PC-3 (cell line): ENCODE data around the gene R3HDM1. TPM values are rescaled to one million over a fixed set of nuclear protein-coding genes. Genes with fewer than 3 reads are reported as not detected.

Experiments
- ATAC-seq: fragments of 200-7000 bp; cut with Tn5 transposase; 2 replicates; pipeline ENCODE4 v1.9.1; 2020; ENCODE audit warnings: mild to moderate bottlenecking, moderate library complexity
- BruUV-seq: library from RNA; stranded (reverse); fragments of 400-500 nt; replicated peaks from 2 replicates; lab custom pipeline; 2021; lab: Mats Ljungman, UMichigan
- CTCF ChIA-PET: fragments of 300-600 bp; sonication (Branson Sonifier 250); formaldehyde crosslinking; loops from one replicate; lab custom pipeline; 2022; ENCODE audit warnings: antibody characterized with exemption; lab: Charles Lee
- POLR2A ChIA-PET: fragments of 300-600 bp; sonication (Branson Sonifier 250); formaldehyde crosslinking; loops from one replicate; lab custom pipeline; 2022; ENCODE audit warnings: antibody characterized with exemption; ENCODE audit not compliant: unreplicated experiment; lab: Charles Lee
- DNase-seq: peaks from one replicate; pipeline ENCODE4 v3.0.0-alpha.2; 2015
- H2AFZ ChIP-seq: fragments of 300-600 bp; sonication (generic); 2 replicates; pipeline ENCODE4 v1.6.0; 2016; ENCODE audit warnings: antibody characterized with exemption, low read length
- H3F3A ChIP-seq: fragments of 300-600 bp; sonication (generic); one replicate; pipeline ENCODE4 v1.6.0; 2017; ENCODE audit warnings: antibody characterized with exemption, low read length, control low read depth, mild to moderate bottlenecking; ENCODE audit not compliant: unreplicated experiment
- H3K27ac ChIP-seq: fragments of 300-600 bp; sonication (generic); 2 replicates; pipeline ENCODE4 v1.5.1; 2016; ENCODE audit warnings: mild to moderate bottlenecking, low read length
- H3K27me3 ChIP-seq: fragments of 300-600 bp; sonication (generic); 2 replicates; pipeline ENCODE4 v1.6.1; 2016; ENCODE audit warnings: low read length, mixed read lengths
- H3K36me3 ChIP-seq: fragments of 300-600 bp; sonication (generic); 2 replicates; pipeline ENCODE4 v1.6.1; 2016; ENCODE audit warnings: low read depth, mixed run types, low read length, mixed read lengths
- H3K4me1 ChIP-seq: fragments of 300-600 bp; sonication (generic); 2 replicates; pipeline ENCODE4 v1.5.1; 2016; ENCODE audit warnings: low read length; ENCODE audit not compliant: insufficient read depth
- H3K4me2 ChIP-seq: fragments of 300-600 bp; sonication (generic); 2 replicates; pipeline ENCODE4 v1.6.0; 2016; ENCODE audit warnings: low read length
- H3K4me3 ChIP-seq: fragments of 300-600 bp; sonication (generic); 2 replicates; pipeline ENCODE4 v1.5.1; 2016; ENCODE audit warnings: mild to moderate bottlenecking, low read length, mixed read lengths
- H3K79me2 ChIP-seq: fragments of 300-600 bp; sonication (generic); 2 replicates; pipeline ENCODE4 v1.6.1; 2017; ENCODE audit warnings: low read length, mixed read lengths
- H3K9ac ChIP-seq: fragments of 300-600 bp; sonication (generic); 2 replicates; pipeline ENCODE4 v1.6.0; 2016; ENCODE audit warnings: mild to moderate bottlenecking, low read length
- H3K9me2 ChIP-seq: fragments of 300-600 bp; sonication (generic); replicated peaks from 2 replicates; pipeline ENCODE4 v1.6.1; 2016; ENCODE audit warnings: mixed run types, low read length, mixed read lengths
- H3K9me3 ChIP-seq: fragments of 300-600 bp; sonication (generic); 2 replicates; pipeline ENCODE4 v1.6.1; 2016; ENCODE audit warnings: low read length, mixed read lengths
- H4K20me1 ChIP-seq: fragments of 300-600 bp; sonication (generic); 2 replicates; pipeline ENCODE4 v1.6.1; 2016; ENCODE audit warnings: low read length, mixed read lengths
- EZH2 ChIP-seq: fragments of 300-600 bp; sonication (generic); IDR thresholded peaks from one replicate; pipeline ENCODE4 v1.6.1; 2017; ENCODE audit warnings: antibody characterized with exemption, mild to moderate bottlenecking, low read length; ENCODE audit not compliant: unreplicated experiment
- EZH2phosphoT487 ChIP-seq: fragments of 300-600 bp; sonication (generic); IDR thresholded peaks from 2 replicates; pipeline ENCODE4 v1.6.1; 2018; ENCODE audit warnings: mild to moderate bottlenecking, antibody characterized with exemption, low read length, borderline replicate concordance
- intact Hi-C: fragments of 100-400 bp; cut with micrococcal nuclease; formaldehyde crosslinking; loops from 2 replicates; pipeline ENCODE4 v1.9.0; 2023
- total RNA-seq: library from RNA; depleted of rRNA; stranded (reverse); fragments of >200 nt; gene quantifications from 2 replicates; pipeline ENCODE4 v1.2.3, GENCODE V29; 2014
- TF ChIP-seq, protein P1 (sequence below): fragments of 300-600 bp; sonication (generic); conservative IDR thresholded peaks from 2 replicates; pipeline ENCODE4 v1.5.1; 2017; ENCODE audit warnings: antibody characterized with exemption, low read depth, mild to moderate bottlenecking, low read length

R3HDM1 gene
- total RNA-seq, 1 experiment from 2014 or later = 12.8 TPM

DNA sequence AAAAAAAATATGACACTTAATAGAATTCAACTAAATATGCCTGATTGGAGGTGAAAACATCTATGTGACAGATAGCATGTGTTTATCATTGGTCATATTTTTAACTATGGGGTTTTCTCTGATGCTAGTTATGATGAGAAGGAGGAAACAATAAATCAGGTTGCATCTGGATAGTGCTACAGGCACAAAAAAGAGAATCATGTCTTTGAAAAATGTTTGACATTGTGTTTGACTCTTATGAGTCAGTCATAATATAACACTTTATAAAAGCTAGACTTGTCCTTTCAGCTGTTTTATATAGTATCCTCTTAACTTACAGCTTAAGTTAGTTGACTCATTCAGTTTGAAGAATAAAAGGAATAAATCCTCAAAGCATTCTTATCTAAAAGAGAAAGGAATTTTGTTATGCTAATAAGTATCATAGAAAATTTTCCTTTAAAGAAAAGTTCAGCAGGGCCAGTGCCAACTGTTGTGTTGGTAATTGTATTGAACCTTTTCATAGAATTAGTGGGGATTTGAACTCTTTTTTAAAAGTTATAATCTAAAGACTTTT is 131.9 kb downstream of the R3HDM1 start:
- Histone ChIP-seq H3K79me2 (no peaks in the 10 kb centered on the region), H2AFZ (no peak overlapping the region), H4K20me1 (no peaks in the 10 kb centered on the region), H3K9ac (no peak overlapping the region), H3F3A (no peaks in the 10 kb centered on the region), H3K4me1 (peaks cover 7% of the 10 kb centered on the region), H3K36me3 (peaks cover 18% of the 10 kb centered on the region), H3K4me2 (no peak overlapping the region), H3K27ac (no peak overlapping the region), H3K9me2 (no peaks in the 10 kb centered on the region), H3K4me3 (no peak overlapping the region), H3K27me3 (no peaks in the 10 kb centered on the region), H3K9me3 (no peaks in the 10 kb centered on the region)
- BruUV-seq = no TSS peak
- POLR2A ChIA-PET = interaction anchor here (0.6 kb wide), 1 partner anchor 78 kb away, joined by 3 read pairs; no protein-coding TSS in a partner anchor
- ATAC-seq (peak; percentile 83), DNase-seq (peak; percentile 35)
- TF ChIP-seq EZH2 = no peak
- TF ChIP-seq, protein P1, sequence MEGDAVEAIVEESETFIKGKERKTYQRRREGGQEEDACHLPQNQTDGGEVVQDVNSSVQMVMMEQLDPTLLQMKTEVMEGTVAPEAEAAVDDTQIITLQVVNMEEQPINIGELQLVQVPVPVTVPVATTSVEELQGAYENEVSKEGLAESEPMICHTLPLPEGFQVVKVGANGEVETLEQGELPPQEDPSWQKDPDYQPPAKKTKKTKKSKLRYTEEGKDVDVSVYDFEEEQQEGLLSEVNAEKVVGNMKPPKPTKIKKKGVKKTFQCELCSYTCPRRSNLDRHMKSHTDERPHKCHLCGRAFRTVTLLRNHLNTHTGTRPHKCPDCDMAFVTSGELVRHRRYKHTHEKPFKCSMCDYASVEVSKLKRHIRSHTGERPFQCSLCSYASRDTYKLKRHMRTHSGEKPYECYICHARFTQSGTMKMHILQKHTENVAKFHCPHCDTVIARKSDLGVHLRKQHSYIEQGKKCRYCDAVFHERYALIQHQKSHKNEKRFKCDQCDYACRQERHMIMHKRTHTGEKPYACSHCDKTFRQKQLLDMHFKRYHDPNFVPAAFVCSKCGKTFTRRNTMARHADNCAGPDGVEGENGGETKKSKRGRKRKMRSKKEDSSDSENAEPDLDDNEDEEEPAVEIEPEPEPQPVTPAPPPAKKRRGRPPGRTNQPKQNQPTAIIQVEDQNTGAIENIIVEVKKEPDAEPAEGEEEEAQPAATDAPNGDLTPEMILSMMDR = no peak
- no peak for TF ChIP-seq EZH2phosphoT487
- CTCF ChIA-PET = no interaction called here
- intact Hi-C loops = loop anchor here (2.0 to 5.0 kb wide), 2 partner anchors 42 to 131 kb away; partner anchors contain the start of genes R3HDM1 and ZRANB3

DNA sequence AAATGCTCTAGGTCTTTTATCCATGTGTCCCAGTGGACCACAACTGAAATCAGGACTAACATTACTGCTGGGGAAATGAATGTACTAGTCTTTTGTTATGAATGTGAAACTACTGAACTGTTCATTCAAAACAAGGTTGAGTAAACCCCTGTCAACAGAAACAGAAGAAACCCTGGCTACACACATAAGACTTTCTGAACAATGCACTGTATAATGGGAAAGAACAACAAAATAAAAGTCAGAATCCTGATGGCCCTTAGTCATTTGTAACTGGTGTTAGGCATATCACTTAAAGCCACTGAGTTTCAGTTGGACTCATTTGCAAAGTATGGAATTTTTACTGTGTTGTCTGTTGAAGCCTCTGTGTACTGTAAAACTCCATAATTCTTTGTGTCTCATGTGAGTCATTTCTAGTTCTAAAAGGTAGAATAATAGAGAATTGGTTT is 133.4 kb downstream of the R3HDM1 start:
- no peaks in the 10 kb centered on the region for H4K20me1 ChIP-seq
- peak overlapping the region; percentile 60 for H3K27ac ChIP-seq
- ChIA-PET POLR2A (no interaction called here), CTCF (no interaction called here)
- H2AFZ ChIP-seq = no peak overlapping the region
- H3K4me2 ChIP-seq = peak overlapping the region; percentile 2; the same call in 1 of the 2 replicates
- peaks cover 7% of the 10 kb centered on the region for H3K4me1 ChIP-seq
- H3K9me2 ChIP-seq = no peaks in the 10 kb centered on the region
- H3K9me3 ChIP-seq = no peaks in the 10 kb centered on the region
- ATAC-seq (peak; percentile 86), DNase-seq (peak; percentile 69)
- no peak overlapping the region for H3K4me3 ChIP-seq
- H3K79me2 ChIP-seq = no peaks in the 10 kb centered on the region
- TF ChIP-seq EZH2 = no peak
- TF ChIP-seq, protein P1 = no peak
- TF ChIP-seq EZH2phosphoT487 = no peak
- peaks cover 18% of the 10 kb centered on the region for H3K36me3 ChIP-seq
- H3K27me3 ChIP-seq = no peaks in the 10 kb centered on the region
- H3F3A ChIP-seq = no peaks in the 10 kb centered on the region
- BruUV-seq = no TSS peak
- no peak overlapping the region for H3K9ac ChIP-seq
- intact Hi-C loops = loop anchor here (5.0 kb wide), 1 partner anchor 132 kb away; the partner anchor contains the start of genes R3HDM1 and ZRANB3

DNA sequence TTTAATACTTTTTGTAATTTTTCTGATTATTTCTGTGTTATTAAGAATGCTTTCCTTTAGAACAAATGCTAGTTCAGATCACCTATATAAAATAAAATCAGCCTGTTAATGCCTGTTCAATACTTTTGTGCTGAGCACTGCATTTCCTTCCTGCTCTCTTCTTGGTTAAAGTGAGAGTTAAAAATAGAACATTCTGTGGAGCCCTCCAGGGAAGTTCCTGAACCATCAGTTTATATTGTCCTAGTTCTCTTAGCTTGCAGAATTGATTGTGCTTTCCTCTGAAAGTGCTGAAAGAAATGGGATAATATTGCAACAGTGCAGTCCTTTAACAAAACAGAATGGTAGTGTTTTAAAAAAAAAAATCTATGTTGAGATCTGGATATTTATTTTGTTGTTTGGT is 135.8 kb downstream of the R3HDM1 start:
- Histone ChIP-seq H3K9me2 (no peaks in the 10 kb centered on the region), H3K4me2 (no peak overlapping the region), H3K9me3 (no peaks in the 10 kb centered on the region), H3K4me1 (peaks cover 7% of the 10 kb centered on the region), H3K9ac (no peak overlapping the region), H3K4me3 (no peak overlapping the region), H3K79me2 (no peaks in the 10 kb centered on the region), H3F3A (no peaks in the 10 kb centered on the region), H3K36me3 (peaks cover 8% of the 10 kb centered on the region; the same call in 1 of the 2 replicates), H3K27me3 (no peaks in the 10 kb centered on the region), H2AFZ (no peak overlapping the region), H4K20me1 (no peaks in the 10 kb centered on the region), H3K27ac (no peak overlapping the region)
- DNase-seq (no peak), ATAC-seq (no peak)
- CTCF ChIA-PET = interaction anchor here (0.6 kb wide), 1 partner anchor 94 kb away, joined by 5 read pairs; no protein-coding TSS in a partner anchor
- TF ChIP-seq, protein P1 = no peak
- TF ChIP-seq EZH2 (no peak), EZH2phosphoT487 (no peak)
- intact Hi-C loops = no loop called here
- no TSS peak for BruUV-seq
- POLR2A ChIA-PET = no interaction called here
